ENCODE measurements around the gene KNCN.

DNA sequence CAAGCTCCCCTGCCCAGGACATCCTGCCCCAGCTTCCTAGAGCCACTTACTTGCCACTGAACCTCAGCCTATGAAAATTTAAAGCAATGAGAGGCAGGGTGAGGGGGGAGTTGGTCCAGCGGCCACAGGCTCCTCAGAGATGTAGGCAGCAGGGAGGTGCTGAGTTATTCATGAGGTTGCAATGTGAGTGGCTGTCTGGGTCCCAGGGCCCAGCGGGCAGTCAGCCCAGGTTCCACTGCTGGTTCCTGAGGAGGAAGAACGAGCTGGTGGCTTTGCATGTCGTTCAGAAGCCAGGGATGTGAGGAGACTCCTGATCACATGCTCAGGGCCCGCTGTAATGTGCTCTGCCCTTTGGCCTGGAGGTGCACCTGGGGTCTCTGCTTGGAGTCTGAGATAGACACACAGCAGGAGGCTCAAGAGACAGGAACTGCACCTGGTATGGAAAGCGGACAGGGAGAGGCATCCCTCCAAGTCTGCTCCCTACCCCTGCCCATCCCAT is at the start of gene KNCN:
- TF ChIP-seq POLR2AphosphoS5 (IDR thresholded peaks at IDR 0.05) (no peak), EP300 (IDR thresholded peaks at IDR 0.05) (no peak), POLR2A (IDR thresholded peaks at IDR 0.05) (no peak)
- TF ChIP-seq, protein P1, sequence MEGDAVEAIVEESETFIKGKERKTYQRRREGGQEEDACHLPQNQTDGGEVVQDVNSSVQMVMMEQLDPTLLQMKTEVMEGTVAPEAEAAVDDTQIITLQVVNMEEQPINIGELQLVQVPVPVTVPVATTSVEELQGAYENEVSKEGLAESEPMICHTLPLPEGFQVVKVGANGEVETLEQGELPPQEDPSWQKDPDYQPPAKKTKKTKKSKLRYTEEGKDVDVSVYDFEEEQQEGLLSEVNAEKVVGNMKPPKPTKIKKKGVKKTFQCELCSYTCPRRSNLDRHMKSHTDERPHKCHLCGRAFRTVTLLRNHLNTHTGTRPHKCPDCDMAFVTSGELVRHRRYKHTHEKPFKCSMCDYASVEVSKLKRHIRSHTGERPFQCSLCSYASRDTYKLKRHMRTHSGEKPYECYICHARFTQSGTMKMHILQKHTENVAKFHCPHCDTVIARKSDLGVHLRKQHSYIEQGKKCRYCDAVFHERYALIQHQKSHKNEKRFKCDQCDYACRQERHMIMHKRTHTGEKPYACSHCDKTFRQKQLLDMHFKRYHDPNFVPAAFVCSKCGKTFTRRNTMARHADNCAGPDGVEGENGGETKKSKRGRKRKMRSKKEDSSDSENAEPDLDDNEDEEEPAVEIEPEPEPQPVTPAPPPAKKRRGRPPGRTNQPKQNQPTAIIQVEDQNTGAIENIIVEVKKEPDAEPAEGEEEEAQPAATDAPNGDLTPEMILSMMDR (IDR thresholded peaks at IDR 0.05), result no peak
